HG03064 (cell line): ENCODE data around the gene RASA3.
A peak's percentile ranks its signal among the peaks of the same experiment; 100 is the strongest.
"Not testable (repeated sequence)": the region's sequence is repeated elsewhere in the genome, so short reads cannot be mapped to it uniquely, and the experiment has no call there.

Experiments used
- ATAC-seq: cut with Tn5 transposase; IDR thresholded peaks from one replicate; pipeline ENCODE4 v1.9.1; 2021; ENCODE audit warnings: low read depth; ENCODE audit not compliant: unreplicated experiment

The RASA3 gene, protein sequence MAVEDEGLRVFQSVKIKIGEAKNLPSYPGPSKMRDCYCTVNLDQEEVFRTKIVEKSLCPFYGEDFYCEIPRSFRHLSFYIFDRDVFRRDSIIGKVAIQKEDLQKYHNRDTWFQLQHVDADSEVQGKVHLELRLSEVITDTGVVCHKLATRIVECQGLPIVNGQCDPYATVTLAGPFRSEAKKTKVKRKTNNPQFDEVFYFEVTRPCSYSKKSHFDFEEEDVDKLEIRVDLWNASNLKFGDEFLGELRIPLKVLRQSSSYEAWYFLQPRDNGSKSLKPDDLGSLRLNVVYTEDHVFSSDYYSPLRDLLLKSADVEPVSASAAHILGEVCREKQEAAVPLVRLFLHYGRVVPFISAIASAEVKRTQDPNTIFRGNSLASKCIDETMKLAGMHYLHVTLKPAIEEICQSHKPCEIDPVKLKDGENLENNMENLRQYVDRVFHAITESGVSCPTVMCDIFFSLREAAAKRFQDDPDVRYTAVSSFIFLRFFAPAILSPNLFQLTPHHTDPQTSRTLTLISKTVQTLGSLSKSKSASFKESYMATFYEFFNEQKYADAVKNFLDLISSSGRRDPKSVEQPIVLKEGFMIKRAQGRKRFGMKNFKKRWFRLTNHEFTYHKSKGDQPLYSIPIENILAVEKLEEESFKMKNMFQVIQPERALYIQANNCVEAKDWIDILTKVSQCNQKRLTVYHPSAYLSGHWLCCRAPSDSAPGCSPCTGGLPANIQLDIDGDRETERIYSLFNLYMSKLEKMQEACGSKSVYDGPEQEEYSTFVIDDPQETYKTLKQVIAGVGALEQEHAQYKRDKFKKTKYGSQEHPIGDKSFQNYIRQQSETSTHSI

DNA sequence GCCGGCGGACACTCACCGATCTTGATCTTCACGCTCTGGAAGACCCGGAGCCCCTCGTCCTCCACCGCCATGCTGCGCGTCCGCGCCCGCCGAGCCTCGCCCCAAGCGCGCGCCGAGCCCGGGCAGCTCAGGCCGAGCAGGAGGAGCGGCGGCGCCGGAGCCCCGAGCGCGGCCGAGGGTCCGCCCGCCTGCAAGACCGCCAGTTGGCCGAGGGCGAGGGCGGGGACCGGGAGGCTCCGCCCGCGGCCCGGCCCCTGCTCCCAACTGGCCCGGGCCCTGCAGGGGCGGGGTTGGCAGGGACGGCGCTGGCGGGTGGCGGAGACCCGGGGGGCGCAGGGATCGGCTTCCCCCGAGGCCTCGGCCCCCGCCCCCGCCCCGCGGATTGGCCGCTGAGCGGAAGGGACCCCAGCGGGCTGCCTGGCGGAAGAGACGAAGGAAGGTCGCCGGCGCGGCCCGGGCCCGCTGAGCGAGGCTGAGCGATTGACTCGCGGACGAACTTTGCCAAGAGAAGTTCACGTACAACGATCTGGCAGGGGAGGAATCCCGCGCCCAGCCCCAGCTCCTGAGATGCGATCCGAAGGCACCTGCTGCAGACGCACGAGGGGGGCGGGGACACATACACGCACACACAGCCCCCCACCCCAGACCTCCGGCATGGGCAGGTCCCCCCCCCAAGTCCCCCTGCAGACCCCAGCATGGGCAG is at the start of gene RASA3:
RASA3 (minus strand) TSS at position 205 of the 703 bp plus-strand sequence; CDS start at position 71, 134 bp downstream.
- peak; percentile 47 for ATAC-seq

DNA sequence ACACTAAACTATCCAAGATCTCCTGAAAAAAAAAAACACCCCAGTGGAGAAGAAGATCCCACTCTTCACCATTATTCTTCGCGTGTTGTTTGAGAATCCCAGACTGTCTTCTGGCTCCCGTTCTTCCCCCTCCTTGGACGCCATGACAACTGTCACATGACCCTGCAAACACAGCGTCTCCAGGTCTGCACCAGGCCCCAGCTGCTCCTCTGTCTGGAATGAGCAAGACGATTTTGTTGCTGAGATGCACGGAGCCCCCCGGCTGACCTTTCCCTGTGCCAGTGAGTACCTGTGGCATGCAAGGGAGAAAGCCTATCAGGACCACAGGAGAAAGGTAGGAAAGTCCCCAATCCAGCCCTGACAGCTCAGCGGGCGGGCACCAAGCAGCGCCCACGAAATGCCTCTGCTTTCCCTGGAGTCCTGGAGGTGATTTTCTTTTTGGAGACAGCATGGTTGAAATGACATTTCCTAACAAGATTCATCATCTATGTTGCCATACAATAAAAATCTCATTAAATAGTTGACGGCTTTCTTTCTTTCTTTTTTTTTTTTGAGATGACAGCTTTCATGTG is 46.8 kb upstream of the RASA3 start, which contains the start of gene CFAP97D2:
CFAP97D2 (plus strand) TSS at position 171 of the 572 bp plus-strand sequence; CDS start at position 245, 74 bp downstream.
- no peak for ATAC-seq

DNA sequence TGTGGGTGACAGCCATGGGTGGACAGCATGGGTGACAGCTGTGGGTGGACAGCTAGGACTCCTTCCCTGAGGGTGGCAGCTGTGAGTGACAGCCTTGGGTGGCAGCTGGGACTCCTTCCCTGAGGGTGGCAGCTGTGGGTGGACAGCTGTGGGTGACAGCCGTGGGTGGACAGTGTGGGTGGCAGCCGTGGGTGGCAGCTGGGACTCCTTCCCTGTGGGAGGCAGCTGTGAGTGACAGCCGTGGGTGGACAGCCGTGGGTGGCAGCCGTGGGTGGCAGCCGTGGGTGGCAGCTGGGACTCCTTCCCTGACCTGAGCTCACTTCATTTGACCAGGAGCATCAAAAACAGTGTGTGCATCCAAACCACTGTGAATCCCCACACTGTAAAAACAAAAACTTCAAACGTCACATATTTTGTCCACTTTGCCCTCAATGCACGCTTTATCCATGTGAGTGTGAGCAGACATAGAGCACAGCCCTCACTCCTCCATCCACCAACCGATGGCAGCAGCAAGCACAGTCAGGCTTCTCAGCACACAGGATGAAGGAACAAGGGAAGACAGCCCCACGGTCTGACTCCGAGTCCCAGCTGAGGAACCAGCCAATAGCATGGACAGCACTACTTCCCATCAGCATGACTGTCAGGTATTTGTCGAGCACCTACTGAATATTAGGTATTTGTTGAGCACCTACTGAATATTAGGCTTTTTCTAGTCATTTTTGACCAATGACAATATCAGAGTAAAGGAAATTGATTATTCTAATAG is 45.0 kb upstream of the RASA3 start:
- ATAC-seq = no peak

DNA sequence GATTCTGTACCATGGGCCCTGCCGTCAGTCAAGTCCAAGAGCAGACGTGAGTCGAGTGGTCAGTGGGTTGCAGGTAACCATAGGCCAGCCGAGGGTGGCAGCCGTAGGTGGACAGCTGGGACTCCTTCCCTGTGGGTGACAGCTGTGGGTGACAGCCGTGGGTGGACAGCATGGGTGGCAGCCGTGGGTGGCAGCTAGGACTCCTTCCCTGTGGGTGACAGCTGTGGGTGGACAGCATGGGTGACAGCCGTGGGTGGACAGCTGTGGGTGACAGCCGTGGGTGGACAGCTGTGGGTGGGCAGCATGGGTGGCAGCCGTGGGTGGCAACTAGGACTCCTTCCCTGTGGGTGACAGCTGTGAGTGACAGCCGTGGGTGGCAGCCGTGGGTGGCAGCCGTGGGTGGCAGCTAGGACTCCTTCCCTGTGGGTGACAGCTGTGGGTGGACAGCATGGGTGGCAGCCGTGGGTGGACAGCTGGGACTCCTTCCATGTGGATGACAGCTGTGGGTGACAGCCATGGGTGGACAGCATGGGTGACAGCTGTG is 44.0 kb upstream of the RASA3 start:
- not testable (repeated sequence) for ATAC-seq

DNA sequence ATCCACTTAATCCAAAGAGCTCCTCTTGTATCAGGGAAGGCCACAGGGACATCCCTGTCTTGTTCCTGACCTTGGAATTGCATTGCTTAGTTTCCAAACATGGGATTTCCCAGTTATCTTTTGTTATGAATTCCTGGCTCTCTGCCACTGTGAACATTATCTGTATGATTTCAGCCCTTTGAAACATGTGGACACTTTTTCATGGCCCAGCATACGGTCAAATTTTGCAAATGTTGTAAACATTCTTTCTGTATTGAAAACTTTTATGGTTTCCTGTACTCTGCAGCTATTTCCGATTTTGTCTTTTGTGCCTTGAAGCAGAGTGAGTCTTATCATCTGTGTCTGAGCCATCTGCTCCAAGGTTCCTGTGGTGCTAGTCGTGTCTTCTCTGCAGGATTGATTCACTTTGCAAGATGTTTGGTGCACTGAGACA is 42.1 kb upstream of the RASA3 start:
- no peak for ATAC-seq

DNA sequence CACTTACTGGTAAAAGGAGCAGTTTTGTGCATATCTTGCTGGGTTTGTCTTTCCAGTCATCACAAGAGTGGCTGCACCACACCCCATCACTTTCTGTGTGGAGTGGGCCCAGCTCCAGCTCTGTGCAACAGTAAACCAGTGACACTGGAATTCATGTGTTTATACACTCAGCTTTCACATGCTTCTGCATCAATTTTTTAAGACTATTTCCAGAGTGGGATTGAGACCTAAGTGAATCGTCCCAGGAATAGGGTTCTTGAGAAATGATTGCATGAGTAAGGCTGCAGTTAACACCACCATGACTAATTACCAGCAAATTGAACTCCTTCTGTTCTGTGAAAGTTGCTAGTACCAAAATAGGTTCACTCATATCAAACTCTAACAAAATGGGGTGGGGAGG is 41.3 kb upstream of the RASA3 start:
- no peak for ATAC-seq

DNA sequence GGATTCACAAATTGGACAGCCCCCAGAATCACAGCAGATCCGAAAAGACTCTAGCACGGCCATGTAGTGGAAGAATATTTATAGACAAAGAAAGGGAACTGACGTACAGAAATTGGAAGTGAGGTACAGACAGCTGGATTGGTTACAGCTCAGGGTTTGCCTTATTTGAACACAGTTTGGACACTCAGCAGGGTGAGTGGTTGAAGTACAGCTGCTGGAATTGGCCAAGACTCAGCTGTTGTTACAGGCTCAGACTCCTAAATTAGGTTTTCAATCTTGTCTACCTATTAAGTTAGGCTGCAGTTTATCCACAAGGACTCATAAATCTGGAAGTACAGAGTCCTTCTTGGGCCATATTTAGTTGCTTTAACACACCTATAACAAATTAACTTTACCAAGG is 40.8 kb upstream of the RASA3 start:
- ATAC-seq = no peak

DNA sequence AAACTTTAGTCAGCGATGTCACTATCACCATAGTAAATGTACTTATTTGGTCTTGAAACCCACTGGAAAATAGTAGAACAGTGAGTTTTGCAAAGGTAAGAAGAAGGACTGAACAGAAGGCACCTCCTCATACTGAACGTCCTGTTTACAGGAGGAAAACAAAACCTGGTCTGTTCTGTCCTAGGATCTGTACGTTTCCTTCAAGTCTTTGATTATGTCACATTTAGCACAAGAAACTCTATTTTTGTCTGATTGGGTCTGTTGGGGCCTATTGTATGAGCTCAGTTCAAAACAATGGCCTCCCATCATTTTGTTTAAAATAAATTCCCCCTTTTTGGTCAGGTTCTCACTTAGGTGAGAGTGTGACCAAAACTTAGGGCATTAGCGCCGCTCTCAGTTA is 35.5 kb upstream of the RASA3 start:
- no peak for ATAC-seq

DNA sequence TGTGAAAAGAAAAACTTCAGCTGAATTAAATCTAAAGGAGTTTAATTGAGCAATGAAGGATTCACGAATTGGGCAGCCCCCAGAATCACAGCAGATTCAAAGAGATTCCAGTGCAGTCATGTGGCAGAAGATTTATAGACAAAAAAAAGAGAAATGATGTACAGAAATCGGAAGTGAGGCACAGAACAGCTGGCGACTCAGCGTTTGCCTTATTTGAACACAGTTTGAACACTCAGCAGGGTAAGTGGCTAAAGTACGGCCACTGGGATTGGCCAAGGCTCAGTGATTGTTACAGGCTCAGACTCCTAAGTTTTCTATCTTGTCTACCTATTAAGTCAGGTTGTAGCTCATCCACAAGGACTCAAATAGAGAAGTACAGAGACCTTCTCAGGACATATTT is 35.0 kb upstream of the RASA3 start:
- ATAC-seq = no peak

DNA sequence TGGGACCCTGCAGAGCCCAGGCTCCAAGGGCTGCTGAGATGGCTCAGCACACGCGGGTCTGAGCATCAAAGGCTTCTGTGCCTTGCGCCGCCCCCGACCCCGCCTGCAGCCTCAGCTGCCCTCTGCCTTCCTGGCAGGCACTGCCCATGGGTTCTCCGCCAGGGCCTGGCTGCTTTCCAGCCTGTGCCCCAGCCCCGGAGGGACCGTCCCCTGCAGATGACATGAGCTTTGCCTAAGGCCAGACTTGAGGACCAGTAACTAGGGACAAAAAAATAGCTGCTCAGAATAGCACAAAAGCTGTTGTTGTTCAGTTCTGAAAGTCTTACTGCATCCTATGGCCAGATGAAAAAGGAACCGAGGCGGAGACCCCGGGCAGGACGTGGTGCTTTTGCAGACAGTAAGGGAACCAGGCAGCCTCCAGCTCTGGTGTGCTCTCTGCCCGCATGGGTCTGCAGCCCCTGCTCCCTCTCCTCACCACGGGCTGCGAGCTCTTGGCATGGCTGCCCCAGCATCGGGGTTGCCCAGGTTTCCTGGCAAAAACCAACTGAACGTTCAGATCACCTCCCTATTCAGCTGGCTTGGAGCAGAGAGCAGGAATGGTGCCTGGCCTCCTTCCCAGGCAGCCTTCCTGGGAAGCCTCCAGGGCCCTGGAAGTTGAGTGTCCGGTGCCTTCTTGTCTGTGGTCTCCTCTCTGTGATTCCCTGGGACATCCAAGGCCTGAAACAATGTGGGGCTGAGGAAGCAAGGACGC is 34.1 kb upstream of the RASA3 start:
- ATAC-seq = no peak

DNA sequence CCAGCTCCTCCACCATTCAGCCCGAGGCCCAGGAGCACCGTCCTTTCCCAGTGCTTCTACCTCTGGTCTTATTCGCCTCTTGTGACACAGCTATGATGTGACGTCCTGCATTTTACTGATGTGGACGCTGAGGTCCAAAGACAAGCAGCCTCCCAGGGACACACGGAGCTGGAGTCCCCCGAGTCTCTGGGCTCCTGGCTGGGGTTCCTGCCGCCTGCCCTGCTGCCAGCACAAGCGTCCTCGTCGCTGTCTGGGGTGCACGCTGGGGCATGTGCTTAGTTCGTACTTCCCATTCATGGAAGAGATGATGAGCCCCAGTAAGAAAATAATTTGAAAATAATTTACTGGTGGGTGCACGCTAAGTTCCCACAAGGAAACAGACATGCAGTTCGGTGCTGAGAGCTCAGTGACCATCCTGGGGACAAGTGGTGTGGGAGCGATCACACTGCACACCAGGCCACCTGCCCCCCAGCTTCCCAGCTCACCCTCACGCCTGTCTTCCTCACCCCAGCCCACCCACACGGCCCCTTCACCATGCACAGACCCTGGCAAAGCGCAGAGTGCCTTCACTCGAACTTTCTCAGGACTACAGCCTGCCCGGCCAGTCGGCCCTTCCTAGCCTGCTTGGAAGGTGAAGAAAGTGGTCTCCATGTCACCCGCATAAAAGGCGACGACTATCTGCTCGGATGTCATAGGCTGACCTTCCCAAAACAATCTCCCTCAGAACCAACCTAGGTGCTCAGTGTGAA is 32.4 kb upstream of the RASA3 start:
- ATAC-seq = no peak

DNA sequence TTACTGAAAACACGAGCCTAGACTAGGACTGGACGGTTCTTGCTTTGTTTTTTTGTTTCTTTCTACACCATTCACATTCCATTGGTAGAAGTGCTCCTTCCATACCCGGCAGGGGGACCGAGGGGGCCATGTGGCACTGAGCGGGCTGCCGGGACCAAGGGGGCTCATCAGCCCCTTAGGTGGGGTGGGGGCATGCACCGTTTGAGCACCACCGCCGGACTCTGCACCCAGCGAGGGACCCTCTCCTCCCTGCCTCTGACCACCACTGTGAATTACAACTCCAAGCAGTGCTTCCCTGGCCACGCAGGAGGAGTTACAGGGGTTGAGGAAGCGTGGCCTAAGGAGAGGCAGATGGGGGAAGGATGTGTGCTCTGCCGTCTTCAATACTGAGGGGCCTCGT is 31.6 kb upstream of the RASA3 start:
- ATAC-seq = no peak

DNA sequence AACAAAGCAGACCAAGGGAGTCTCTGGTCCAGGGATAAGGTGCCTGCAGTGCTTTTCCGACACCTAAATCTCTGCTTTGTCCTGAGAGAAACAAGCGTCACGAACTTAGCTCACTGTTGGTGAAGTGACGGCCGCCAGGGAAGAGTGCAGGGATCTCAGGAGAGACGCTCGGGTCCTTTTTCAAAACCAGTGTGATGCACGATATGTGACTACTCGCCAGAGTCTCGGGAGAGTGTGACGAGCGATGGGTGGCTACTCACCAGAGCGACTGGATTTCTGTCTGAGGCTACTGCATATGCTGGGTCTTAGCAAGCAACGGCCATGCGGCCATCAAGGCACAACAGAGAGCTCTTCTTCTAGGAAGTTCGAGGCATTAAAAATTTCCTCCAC is 30.1 kb upstream of the RASA3 start:
- no peak for ATAC-seq

DNA sequence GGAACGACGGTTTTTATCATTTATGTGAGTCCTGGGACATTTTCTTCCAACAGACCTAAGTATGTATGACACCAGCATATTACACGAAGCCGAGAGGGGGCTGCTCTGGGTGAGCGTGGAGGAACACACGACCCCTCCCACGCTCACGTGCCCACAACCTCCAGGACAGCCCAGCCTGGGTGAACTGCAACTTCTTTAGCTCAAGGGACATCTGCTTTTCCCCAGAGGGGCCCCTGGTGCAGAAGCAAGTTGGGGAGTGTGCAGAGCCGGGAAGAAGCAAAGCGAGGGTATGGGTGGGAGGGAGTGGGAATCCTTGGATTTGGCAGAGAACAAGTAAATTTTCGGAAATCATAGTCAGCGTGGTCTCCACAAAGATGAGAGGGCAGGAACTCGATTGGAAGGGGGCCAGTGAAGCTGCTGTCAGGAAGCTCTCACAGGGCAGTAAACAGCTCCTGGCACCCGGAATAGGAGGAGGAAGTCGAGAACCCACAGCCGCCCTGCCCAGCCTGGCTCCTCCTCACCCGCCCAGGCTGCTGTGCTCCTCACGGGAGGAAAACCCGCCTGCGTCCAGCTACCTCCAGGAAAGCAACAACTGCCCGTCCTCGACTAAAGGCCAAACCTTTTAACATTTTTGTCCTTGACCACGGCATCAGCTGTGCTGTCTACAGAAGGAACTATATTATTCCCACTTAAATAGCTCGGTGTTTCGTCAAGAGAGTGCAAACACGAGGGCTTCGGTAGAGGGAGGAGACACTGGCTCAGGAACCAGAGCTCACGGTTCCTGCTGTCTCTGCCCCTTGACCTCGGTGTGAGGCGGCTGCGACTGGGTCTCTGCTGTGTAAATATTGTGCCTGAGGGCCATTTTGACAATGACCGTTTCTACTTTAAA is 29.5 kb upstream of the RASA3 start:
- no peak for ATAC-seq

DNA sequence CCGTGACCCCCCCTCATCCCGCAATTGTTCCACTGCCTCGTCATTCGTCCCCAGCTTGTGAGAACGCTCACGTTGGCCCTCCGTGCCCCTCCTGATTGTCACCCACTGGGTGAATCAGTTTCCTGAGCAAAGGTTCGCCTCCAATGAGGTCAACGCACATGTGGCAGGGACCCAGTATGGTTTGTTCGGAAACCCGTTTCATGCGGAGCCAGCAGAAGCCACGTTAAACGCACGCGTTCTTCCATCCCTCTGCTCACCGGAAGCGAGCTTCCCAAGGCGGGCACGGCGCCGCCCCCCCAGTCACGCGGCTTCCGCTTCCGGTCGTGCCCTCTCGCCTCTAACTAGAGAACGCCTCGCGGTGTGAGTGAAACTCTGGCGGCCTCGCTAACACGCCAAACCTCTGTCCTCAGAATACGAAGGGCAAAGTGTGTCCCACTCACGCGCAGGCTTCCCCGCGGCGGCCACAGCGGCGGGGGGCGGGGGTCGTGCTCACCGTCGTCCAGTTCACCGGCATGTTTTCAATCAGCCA is 28.7 kb upstream of the RASA3 start:
- no peak for ATAC-seq

DNA sequence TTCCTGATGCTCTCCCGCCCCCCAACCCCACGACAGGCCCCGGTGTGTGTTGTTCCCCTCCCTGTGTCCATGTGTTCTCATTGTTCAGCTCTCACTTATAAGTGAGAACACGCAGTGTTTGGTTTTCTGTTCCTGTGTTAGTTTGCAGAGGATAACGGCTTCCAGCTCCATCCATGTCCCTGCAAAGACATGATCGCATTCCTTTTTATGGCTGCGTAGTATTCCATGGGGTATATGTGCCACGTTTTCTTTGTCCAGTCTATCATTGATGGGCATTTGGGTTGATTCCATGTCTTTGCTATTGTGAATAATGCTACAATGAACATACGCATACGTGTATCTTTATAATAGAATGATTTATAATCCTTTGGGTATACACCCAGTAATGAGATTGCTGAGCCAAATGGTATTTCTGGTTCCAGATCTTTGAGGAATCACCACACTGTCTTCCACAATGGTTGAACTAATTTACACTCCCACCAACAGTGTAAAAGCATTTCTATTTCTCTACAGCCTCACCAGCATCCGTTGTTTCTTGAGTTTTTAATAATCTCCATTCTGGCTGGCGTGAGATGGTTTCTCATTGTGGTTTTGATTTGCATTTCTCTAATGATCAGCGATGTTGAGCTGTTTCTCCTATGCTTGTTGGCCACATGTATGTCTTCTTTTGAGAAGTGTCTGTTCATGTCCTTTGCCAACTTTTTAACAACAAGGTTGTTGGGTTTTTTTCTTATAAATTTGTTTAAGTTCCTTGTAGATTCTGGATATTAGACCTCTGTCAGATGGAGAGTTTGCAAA is 26.6 kb upstream of the RASA3 start:
- not testable (repeated sequence) for ATAC-seq
